Gastrocnemius medialis (tissue), 4 donors: ENCODE results near the gene SV2C. TPM values are rescaled to one million over a fixed set of nuclear protein-coding genes. Genes with fewer than 3 reads are reported as not detected.

ENCODE experiments used
- ATAC-seq, 2 donors: fragments of 150-250 bp; one replicate each; pipeline ENCODE4 v1.9.1; 2016
- DNase-seq, 2 donors: peaks; one replicate each; pipeline ENCODE4 v3.0.0-alpha.2; 2019
- H3K27ac ChIP-seq, 4 donors: fragments of 200-600 bp; sonication (generic); 1 replicate in 1 of 4; 2 replicates in 3 of 4; pipeline ENCODE4 v1.5.1; 2016 to 2018; ENCODE audit warnings: mild to moderate bottlenecking in 2 of 4, moderate library complexity in 1 of 4
- H3K27me3 ChIP-seq, 3 donors: fragments of 200-600 bp; sonication (generic) in 2 of 3; 1 replicate in 1 of 3; 2 replicates in 2 of 3; pipeline versions ENCODE4 v1.5.1 to v1.6.0; 2016 to 2019; ENCODE audit warnings: mild to moderate bottlenecking in 1 of 3, moderate library complexity in 1 of 3
- H3K36me3 ChIP-seq, 2 donors: fragments of 200-600 bp; sonication (generic) in 1 of 2; one replicate each; pipeline ENCODE4 v1.5.1; 2017 to 2018
- H3K4me1 ChIP-seq, 2 donors: fragments of 200-600 bp; sonication (generic) in 1 of 2; one replicate each; pipeline ENCODE4 v1.5.1; 2016 to 2017; ENCODE audit warnings: mild to moderate bottlenecking in 2 of 2
- H3K4me3 ChIP-seq, 4 donors: fragments of 200-600 bp; sonication (generic) in 3 of 4; 1 replicate in 1 of 4; 2 replicates in 3 of 4; pipeline ENCODE4 v1.5.1; 2016 to 2019; ENCODE audit warnings: mild to moderate bottlenecking in 2 of 4
- H3K9me3 ChIP-seq, 3 donors: fragments of 200-600 bp; sonication (generic) in 2 of 3; 1 replicate in 1 of 3; 2 replicates in 2 of 3; pipeline ENCODE4 v1.5.1; 2016 to 2019
- CTCF ChIP-seq, 5 experiments: fragments of 450-650 bp in 3 of 5; fragments of 200-600 bp in 2 of 5; sonication (generic) in 2 of 5; IDR thresholded peaks in 4 of 5; conservative IDR thresholded peaks in 1 of 5; 1 replicate in 4 of 5; 2 replicates in 1 of 5; pipeline ENCODE4 v1.5.1; 2016 to 2019; ENCODE audit warnings: antibody characterized with exemption in 5 of 5, mild to moderate bottlenecking in 3 of 5, moderate library complexity in 3 of 5
- POLR2A ChIP-seq, 2 donors: fragments of 450-650 bp; IDR thresholded peaks; one replicate each; pipeline ENCODE4 v1.6.1; 2017; ENCODE audit warnings: antibody characterized with exemption in 2 of 2, mild to moderate bottlenecking in 2 of 2, moderate library complexity in 2 of 2
- in situ Hi-C, 4 donors: fragments of 200-750 bp; cut with MboI; loops; one replicate each; pipeline versions ENCODE4 v1.15.0 to v1.8.0; 2017; ENCODE audit warnings: low sequenced_read_pairs in 4 of 4
- intact Hi-C: fragments of 100-400 bp; cut with DNase I; formaldehyde crosslinking; loops from one replicate; pipeline ENCODE4 v1.15.1; 2023; ENCODE audit warnings: low total_unique reads
- total RNA-seq, 4 donors: library from RNA; depleted of rRNA; stranded (reverse); fragments of >200 nt; gene quantifications; one replicate each; pipeline versions ENCODE4 v1.1.0 to v1.2.3, GENCODE V29; 2016

SV2C gene
- total RNA-seq, 4 donors from 2014 or later, result not detected

DNA sequence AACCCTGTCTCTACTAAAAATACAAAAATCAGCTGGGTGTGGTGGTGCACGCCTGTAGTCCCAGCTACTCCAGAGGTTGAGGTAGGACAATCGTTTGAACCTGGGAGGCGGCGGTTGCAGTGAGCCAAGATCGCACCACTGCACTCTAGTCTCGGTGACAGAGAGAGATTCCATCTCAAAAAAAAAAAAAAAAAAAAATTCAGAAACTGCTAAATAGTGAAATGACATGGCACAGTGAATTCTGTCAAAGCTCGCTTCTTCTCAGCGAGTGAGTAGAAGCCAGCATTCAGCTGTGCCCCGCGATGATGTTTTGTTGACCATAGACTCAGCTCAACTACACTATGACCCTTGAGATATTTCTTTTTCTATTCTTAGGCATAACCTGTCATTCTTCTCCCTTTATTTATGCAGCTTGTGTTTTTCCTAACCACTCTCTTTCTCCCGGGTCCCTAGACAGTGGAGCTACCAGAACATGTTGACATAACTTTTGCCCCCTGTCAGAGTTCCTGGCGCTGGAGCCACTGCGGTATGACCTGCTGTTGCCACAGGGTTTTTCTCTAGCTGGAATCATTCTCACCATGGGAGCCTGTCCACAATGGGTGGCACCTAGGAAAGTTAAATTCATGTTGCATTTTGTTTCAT is 306.5 kb downstream of the SV2C start:
- ATAC-seq (no peak), DNase-seq (no peak)
- Histone ChIP-seq H3K4me1 (no peaks in the 10 kb centered on the region), H3K9me3 (no peaks in the 10 kb centered on the region), H3K27ac (no peak overlapping the region), H3K27me3 (no peaks in the 10 kb centered on the region), H3K4me3 (no peak overlapping the region), H3K36me3 (no peaks in the 10 kb centered on the region)
- TF ChIP-seq POLR2A (IDR thresholded peaks at IDR 0.05) (no peak), CTCF (IDR thresholded peaks at IDR 0.05 in 4 of 5, conservative IDR thresholded peaks at IDR 0.05 in 1 of 5) (no peak)
- in situ Hi-C loops (no loop called here), intact Hi-C loops (no loop called here)

DNA sequence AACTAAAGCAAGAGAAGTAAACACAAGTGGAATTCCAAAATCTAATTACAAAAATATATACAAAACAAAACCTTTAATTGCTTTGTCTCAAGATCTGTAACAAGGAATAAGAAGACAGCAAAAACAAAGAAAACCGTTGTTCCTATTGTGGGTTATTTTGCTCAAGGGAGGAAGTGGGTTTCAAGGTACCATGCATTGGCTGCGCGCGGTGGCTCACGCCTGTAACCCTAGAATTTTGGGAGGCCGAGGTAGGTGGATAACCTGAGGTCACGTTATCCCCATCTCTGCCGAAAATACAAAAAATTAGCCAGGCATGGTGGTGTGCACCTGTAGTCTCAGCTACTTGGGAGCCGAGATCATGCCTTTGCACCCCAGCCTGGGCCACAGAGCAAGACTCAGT is 307.8 kb downstream of the SV2C start:
- in situ Hi-C loops, result no loop called here
- TF ChIP-seq CTCF (IDR thresholded peaks at IDR 0.05 in 4 of 5, conservative IDR thresholded peaks at IDR 0.05 in 1 of 5), result no peak
- no peak for TF ChIP-seq POLR2A (IDR thresholded peaks at IDR 0.05)
- Histone ChIP-seq H3K9me3 (no peaks in the 10 kb centered on the region), H3K27ac (no peak overlapping the region), H3K4me1 (no peaks in the 10 kb centered on the region), H3K4me3 (no peak overlapping the region), H3K27me3 (no peaks in the 10 kb centered on the region), H3K36me3 (no peaks in the 10 kb centered on the region)
- DNase-seq (no peak), ATAC-seq (no peak)
- intact Hi-C loops, result no loop called here

DNA sequence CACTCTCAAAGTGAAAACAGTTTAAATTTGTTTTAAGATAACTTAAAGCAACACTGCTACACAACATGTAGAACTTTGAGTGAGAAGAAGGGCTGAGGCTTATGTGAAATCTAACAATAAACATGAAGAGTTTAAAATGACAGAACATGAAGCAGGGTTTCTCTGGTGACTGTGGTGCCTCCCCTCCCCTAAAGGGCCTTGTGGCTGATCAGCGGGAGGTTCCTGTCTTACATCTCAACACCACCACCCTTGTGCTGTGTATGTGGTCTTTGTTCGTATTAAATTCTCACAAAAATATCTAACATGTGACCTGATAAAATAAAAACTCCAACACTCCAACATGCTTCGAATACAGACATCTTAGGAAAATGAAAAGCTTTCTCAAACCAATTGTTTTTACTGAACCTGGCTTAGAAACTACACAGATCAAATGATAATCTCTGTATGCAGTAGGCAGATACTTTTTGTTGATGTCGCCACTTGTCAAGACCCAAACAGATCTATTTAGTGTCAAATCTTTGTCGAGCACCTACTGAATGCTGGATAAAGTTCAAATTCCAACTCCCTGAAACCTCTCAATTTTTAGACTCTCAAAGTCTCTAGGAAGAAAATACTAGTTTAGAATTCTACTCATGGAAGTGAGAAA is 310.0 kb downstream of the SV2C start:
- Histone ChIP-seq H3K36me3 (no peaks in the 10 kb centered on the region), H3K27ac (no peak overlapping the region), H3K27me3 (no peaks in the 10 kb centered on the region), H3K4me3 (no peak overlapping the region), H3K4me1 (no peaks in the 10 kb centered on the region), H3K9me3 (no peaks in the 10 kb centered on the region)
- in situ Hi-C loops, result no loop called here
- ATAC-seq (no peak), DNase-seq (no peak)
- TF ChIP-seq CTCF (IDR thresholded peaks at IDR 0.05 in 4 of 5, conservative IDR thresholded peaks at IDR 0.05 in 1 of 5) (no peak), POLR2A (IDR thresholded peaks at IDR 0.05) (no peak)
- intact Hi-C loops, result no loop called here

GRCh38 chr5:76397200-76397599 is 314.0 kb downstream of the SV2C start:
- intact Hi-C loops, result no loop called here
- Histone ChIP-seq H3K27ac (no peak overlapping the region), H3K4me3 (no peak overlapping the region), H3K36me3 (no peaks in the 10 kb centered on the region), H3K4me1 (peaks cover 0 to 6% of the 10 kb centered on the region in 2 donors), H3K9me3 (no peaks in the 10 kb centered on the region), H3K27me3 (peaks cover 4 to 13% (median 6%) of the 10 kb centered on the region in 3 donors)
- TF ChIP-seq CTCF (IDR thresholded peaks at IDR 0.05 in 4 of 5, conservative IDR thresholded peaks at IDR 0.05 in 1 of 5) (no peak), POLR2A (IDR thresholded peaks at IDR 0.05) (no peak)
- DNase-seq (no peak), ATAC-seq (no peak)
- in situ Hi-C loops, result no loop called here
